ENCODE data around the gene GLIS1.

The GLIS1 gene

DNA sequence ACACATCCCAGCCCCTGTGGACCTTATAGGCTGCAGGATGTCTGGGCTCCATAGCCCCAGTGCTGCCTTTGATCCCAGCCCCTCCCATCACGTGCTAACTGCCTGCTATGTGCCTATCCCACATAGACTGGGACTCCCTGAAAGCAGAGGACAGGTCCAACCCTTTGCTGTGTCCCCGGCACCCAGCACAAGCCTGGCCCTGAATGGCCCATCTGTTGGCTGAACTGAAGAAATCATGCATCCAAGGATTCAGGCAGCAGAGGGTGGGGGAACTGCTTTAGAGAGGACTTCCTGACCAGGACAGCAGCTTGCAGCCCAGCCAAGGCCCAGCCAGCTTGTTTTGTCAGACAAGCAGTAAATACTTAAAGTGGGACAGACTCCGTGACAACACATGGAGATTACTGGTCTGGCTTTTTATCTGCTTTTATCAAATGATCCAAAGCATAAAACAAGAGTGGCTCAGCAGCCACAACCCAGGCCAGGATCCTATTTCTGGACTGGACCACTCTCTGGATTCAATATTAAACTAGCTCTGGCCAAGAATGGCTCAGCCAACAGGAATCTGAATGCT, 69.3 kb downstream of the GLIS1 start:
- Histone ChIP-seq H3K27me3 (ENCODE audit: control insufficient read depth, low read length) (peaks cover 2% of the 10 kb centered on the region), H3K9me3 (ENCODE audit: control insufficient read depth, insufficient read depth, low read length) (no peaks in the 10 kb centered on the region), H3K4me3 (ENCODE audit: low read length) (no peak overlapping the region), H3K79me2 (ENCODE audit: control insufficient read depth, low read length) (no peaks in the 10 kb centered on the region), H3K4me2 (ENCODE audit: low read length) (no peak overlapping the region), H4K20me1 (ENCODE audit: control insufficient read depth, insufficient read depth, low read depth, low read length) (no peaks in the 10 kb centered on the region), H3K9me2 (replicated peaks; ENCODE audit: control insufficient read depth, low read length) (no peaks in the 10 kb centered on the region), H3F3A (ENCODE audit: control insufficient read depth, insufficient read depth) (no peaks in the 10 kb centered on the region), H3K36me3 (ENCODE audit: control insufficient read depth, low read length) (no peaks in the 10 kb centered on the region), H3K4me1 (ENCODE audit: control insufficient read depth, low read length) (no peaks in the 10 kb centered on the region), H3K27ac (ENCODE audit: low read depth, low read length) (no peak overlapping the region)
- TF ChIP-seq, protein P1, sequence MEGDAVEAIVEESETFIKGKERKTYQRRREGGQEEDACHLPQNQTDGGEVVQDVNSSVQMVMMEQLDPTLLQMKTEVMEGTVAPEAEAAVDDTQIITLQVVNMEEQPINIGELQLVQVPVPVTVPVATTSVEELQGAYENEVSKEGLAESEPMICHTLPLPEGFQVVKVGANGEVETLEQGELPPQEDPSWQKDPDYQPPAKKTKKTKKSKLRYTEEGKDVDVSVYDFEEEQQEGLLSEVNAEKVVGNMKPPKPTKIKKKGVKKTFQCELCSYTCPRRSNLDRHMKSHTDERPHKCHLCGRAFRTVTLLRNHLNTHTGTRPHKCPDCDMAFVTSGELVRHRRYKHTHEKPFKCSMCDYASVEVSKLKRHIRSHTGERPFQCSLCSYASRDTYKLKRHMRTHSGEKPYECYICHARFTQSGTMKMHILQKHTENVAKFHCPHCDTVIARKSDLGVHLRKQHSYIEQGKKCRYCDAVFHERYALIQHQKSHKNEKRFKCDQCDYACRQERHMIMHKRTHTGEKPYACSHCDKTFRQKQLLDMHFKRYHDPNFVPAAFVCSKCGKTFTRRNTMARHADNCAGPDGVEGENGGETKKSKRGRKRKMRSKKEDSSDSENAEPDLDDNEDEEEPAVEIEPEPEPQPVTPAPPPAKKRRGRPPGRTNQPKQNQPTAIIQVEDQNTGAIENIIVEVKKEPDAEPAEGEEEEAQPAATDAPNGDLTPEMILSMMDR (IDR thresholded peaks at IDR 0.05; ENCODE audit: low read depth, low read length, poor library complexity, severe bottlenecking): no peak
- TF ChIP-seq EZH2phosphoT487 (IDR thresholded peaks at IDR 0.05; ENCODE audit: borderline replicate concordance, low read length): no peak

DNA sequence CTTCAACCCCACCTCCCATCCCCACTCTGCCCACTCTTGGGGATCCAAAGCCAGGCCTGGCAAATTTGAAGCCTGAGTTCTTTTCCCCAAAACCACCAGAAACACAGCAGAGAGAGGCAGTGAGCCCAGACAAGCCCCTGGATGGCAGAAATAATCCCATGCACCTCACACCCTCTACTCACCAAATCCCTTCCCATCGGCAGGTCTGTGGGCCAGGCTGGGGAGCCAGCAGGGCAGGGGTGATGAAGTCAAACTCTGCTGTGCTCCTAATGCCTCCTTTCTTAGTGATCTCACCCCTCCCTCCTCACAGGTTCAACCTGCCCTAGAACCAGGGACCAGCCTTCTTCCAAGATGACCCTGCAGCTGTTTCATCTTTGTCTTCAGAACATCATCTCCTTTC, 72.4 kb downstream of the GLIS1 start:
- H4K20me1 ChIP-seq (ENCODE audit: control insufficient read depth, insufficient read depth, low read depth, low read length): no peaks in the 10 kb centered on the region
- H3K4me1 ChIP-seq (ENCODE audit: control insufficient read depth, low read length): no peaks in the 10 kb centered on the region
- no peaks in the 10 kb centered on the region for H3K36me3 ChIP-seq (ENCODE audit: control insufficient read depth, low read length)
- H3K4me2 ChIP-seq (ENCODE audit: low read length): no peak overlapping the region
- H3K4me3 ChIP-seq (ENCODE audit: low read length): no peak overlapping the region
- H3K9me2 ChIP-seq (replicated peaks; ENCODE audit: control insufficient read depth, low read length): no peaks in the 10 kb centered on the region
- peaks cover 2% of the 10 kb centered on the region for H3K27me3 ChIP-seq (ENCODE audit: control insufficient read depth, low read length)
- no peaks in the 10 kb centered on the region for H3K9me3 ChIP-seq (ENCODE audit: control insufficient read depth, insufficient read depth, low read length)
- no peak overlapping the region for H3K27ac ChIP-seq (ENCODE audit: low read depth, low read length)
- H3F3A ChIP-seq (ENCODE audit: control insufficient read depth, insufficient read depth): no peaks in the 10 kb centered on the region
- TF ChIP-seq, protein P1 (IDR thresholded peaks at IDR 0.05; ENCODE audit: low read depth, low read length, poor library complexity, severe bottlenecking): no peak
- TF ChIP-seq EZH2phosphoT487 (IDR thresholded peaks at IDR 0.05; ENCODE audit: borderline replicate concordance, low read length): no peak
- H3K79me2 ChIP-seq (ENCODE audit: control insufficient read depth, low read length): no peaks in the 10 kb centered on the region

DNA sequence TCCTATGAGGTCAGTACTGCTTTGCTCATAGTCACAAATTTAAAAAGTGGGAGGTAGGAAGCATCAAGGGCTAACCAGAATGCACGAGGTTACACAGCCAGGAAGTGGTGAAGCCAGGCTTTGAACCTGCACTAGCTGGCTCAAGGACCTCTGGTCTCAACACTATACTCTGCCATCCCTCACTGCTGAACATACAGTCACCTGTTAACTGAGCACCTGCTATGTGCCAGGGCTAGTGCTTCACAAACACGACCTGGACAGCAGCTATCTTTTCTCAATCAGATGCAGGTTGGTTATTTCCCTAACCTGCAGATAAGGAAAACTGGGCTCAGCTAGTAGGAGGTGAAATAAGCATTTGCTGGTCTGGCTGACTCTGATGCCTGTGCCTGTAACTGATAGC, 73.0 kb downstream of the GLIS1 start:
- Histone ChIP-seq H3K4me1 (ENCODE audit: control insufficient read depth, low read length) (no peaks in the 10 kb centered on the region), H4K20me1 (ENCODE audit: control insufficient read depth, insufficient read depth, low read depth, low read length) (no peaks in the 10 kb centered on the region), H3K4me3 (ENCODE audit: low read length) (no peak overlapping the region), H3K9me2 (replicated peaks; ENCODE audit: control insufficient read depth, low read length) (no peaks in the 10 kb centered on the region), H3K4me2 (ENCODE audit: low read length) (no peak overlapping the region), H3K79me2 (ENCODE audit: control insufficient read depth, low read length) (no peaks in the 10 kb centered on the region), H3K9me3 (ENCODE audit: control insufficient read depth, insufficient read depth, low read length) (no peaks in the 10 kb centered on the region), H3K27ac (ENCODE audit: low read depth, low read length) (no peak overlapping the region), H3K36me3 (ENCODE audit: control insufficient read depth, low read length) (no peaks in the 10 kb centered on the region), H3F3A (ENCODE audit: control insufficient read depth, insufficient read depth) (no peaks in the 10 kb centered on the region), H3K27me3 (ENCODE audit: control insufficient read depth, low read length) (peaks cover 2% of the 10 kb centered on the region)
- no peak for TF ChIP-seq EZH2phosphoT487 (IDR thresholded peaks at IDR 0.05; ENCODE audit: borderline replicate concordance, low read length)
- TF ChIP-seq, protein P1 (IDR thresholded peaks at IDR 0.05; ENCODE audit: low read depth, low read length, poor library complexity, severe bottlenecking): no peak

Data from DOHH2 (cell line).